Endothelial cell of umbilical vein (primary cell): ENCODE data around the gene TTC9.

ENCODE experiments used
- CTCF ChIP-seq, 2 donors: IDR thresholded peaks; 1 replicate in 1 of 2; 2 replicates in 1 of 2; pipeline ENCODE4 v1.5.1; 2011; ENCODE audit warnings: low read length in 2 of 2, mild to moderate bottlenecking in 2 of 2, moderate library complexity in 2 of 2, control low read depth in 1 of 2, inconsistent platforms in 1 of 2, low read depth in 1 of 2; ENCODE audit not compliant: insufficient read depth in 1 of 2; ENCODE audit errors: extremely low read depth in 1 of 2
- EZH2 ChIP-seq: IDR thresholded peaks from 2 replicates; pipeline ENCODE4 v1.6.1; 2012; ENCODE audit warnings: borderline replicate concordance, low read depth, mild to moderate bottlenecking, moderate library complexity, low read length, inconsistent platforms; ENCODE audit not compliant: severe bottlenecking
- FOS ChIP-seq: IDR thresholded peaks from 2 replicates; pipeline ENCODE4 v1.6.1; 2011; ENCODE audit warnings: mild to moderate bottlenecking, low read length, moderate library complexity, borderline replicate concordance; ENCODE audit not compliant: insufficient read depth
- GATA2 ChIP-seq: IDR thresholded peaks from 2 replicates; pipeline ENCODE4 v1.7.0; 2011; ENCODE audit warnings: low read depth, mild to moderate bottlenecking, moderate library complexity, mixed read lengths, low read length; ENCODE audit not compliant: insufficient read length, insufficient read depth
- JUN ChIP-seq: IDR thresholded peaks from 2 replicates; pipeline ENCODE4 v1.6.1; 2011; ENCODE audit warnings: borderline replicate concordance, low read depth; ENCODE audit not compliant: insufficient read length, insufficient read depth
- MYC ChIP-seq: IDR thresholded peaks from one replicate; pipeline ENCODE4 v1.6.1; 2011; ENCODE audit warnings: mild to moderate bottlenecking, low read depth, low read length
- POLR2A ChIP-seq: IDR thresholded peaks from 2 replicates; pipeline ENCODE4 v1.6.1; 2012; ENCODE audit warnings: low read depth, mild to moderate bottlenecking, control low read depth, low read length
- POLR2AphosphoS5 ChIP-seq: IDR thresholded peaks from 2 replicates; pipeline ENCODE4 v1.6.1; 2012; ENCODE audit warnings: low read depth, mild to moderate bottlenecking, control low read depth, low read length, moderate library complexity; ENCODE audit not compliant: insufficient read depth
- TF ChIP-seq, protein P1 (sequence below): IDR thresholded peaks from 2 replicates; pipeline ENCODE4 v1.6.1; 2011; ENCODE audit not compliant: insufficient read depth, insufficient read length

GRCh38 chr14:70645892-70646291 lies 4.2 kb downstream of the TTC9 start:
- TF ChIP-seq CTCF (IDR thresholded peaks at IDR 0.05; ENCODE audit: extremely low read depth in 1 of 2, insufficient read depth in 1 of 2, low read depth in 1 of 2, low read length in 2 of 2) (no peak), POLR2A (no peak), EZH2 (no peak), POLR2AphosphoS5 (no peak), MYC (no peak), JUN (no peak), FOS (no peak), GATA2 (no peak)
- TF ChIP-seq, protein P1, sequence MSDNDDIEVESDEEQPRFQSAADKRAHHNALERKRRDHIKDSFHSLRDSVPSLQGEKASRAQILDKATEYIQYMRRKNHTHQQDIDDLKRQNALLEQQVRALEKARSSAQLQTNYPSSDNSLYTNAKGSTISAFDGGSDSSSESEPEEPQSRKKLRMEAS: no peak
